K562 (cell line): ENCODE data around the gene CCZ1B.
"Not testable (repeated sequence)": the region's sequence is repeated elsewhere in the genome, so short reads cannot be mapped to it uniquely, and the experiment has no call there.

Source experiments
- BCL6 ChIP-seq: fragments of 250-450 bp; sonication (Bioruptor Pico); IDR thresholded peaks from 2 replicates; pipeline ENCODE4 v1.4.0; 2020
- CTCF ChIP-seq, 3 experiments: IDR thresholded peaks in 2 of 3; conservative IDR thresholded peaks in 1 of 3; 2 replicates each; pipeline ENCODE4 v1.5.1; 2011 to 2012; ENCODE audit warnings: low read length in 3 of 3, mild to moderate bottlenecking in 3 of 3, control low read depth in 2 of 3, improper control_type of control experiment in 1 of 3, inconsistent platforms in 1 of 3, low read depth in 1 of 3, mixed read lengths in 1 of 3, moderate library complexity in 1 of 3; ENCODE audit not compliant: insufficient read depth in 2 of 3
- E2F1 ChIP-seq: sonication (generic); formaldehyde crosslinking; IDR thresholded peaks from 2 replicates; pipeline ENCODE4 v1.8.1; 2023; ENCODE audit warnings: mild to moderate bottlenecking, missing genetic modification reagents, moderate library complexity
- NR3C1 ChIP-seq: sonication (generic); formaldehyde crosslinking; IDR thresholded peaks from 2 replicates; pipeline ENCODE4 v1.8.1; 2022; ENCODE audit warnings: missing genetic modification reagents
- POLR2AphosphoS5 ChIP-seq: IDR thresholded peaks from 2 replicates; pipeline ENCODE4 v1.6.1; 2011; ENCODE audit warnings: mild to moderate bottlenecking, low read depth, low read length, moderate library complexity; ENCODE audit not compliant: control insufficient read depth, insufficient read depth
- TCF7L2 ChIP-seq: fragments of 150-350 bp; IDR thresholded peaks from 2 replicates; pipeline ENCODE4 v1.6.1; 2016; ENCODE audit warnings: low read depth, mild to moderate bottlenecking, low read length, moderate library complexity
- ZBTB40 ChIP-seq, 2 experiments: fragments of 450-650 bp in 1 of 2; sonication (generic) in 1 of 2; formaldehyde crosslinking in 1 of 2; IDR thresholded peaks; 2 replicates each; pipeline versions ENCODE4 v1.7.1 to v1.9.0; 2016 to 2022; ENCODE audit warnings: inconsistent platforms in 1 of 2, mild to moderate bottlenecking in 1 of 2, missing genetic modification reagents in 1 of 2
- ZNF280A ChIP-seq: fragments of 450-650 bp; IDR thresholded peaks from 2 replicates; pipeline ENCODE4 v1.6.1; 2018; ENCODE audit warnings: mild to moderate bottlenecking, low read depth; ENCODE audit not compliant: partially characterized antibody

GRCh38 chr7:6864751-6865150 is 38.7 kb upstream of the CCZ1B start:
- not testable (repeated sequence) for TF ChIP-seq ZBTB40 (IDR thresholded peaks at IDR 0.05); ZBTB40 (CRISPR knock-in tag; IDR thresholded peaks at IDR 0.05); NR3C1 (CRISPR knock-in tag); CTCF (IDR thresholded peaks at IDR 0.05 in 2 of 3, conservative IDR thresholded peaks at IDR 0.05 in 1 of 3; ENCODE audit: insufficient read depth in 2 of 3, low read depth in 1 of 3, low read length in 3 of 3); ZNF280A; TCF7L2; E2F1 (CRISPR knock-in tag); BCL6 (CRISPR knock-in tag); POLR2AphosphoS5
